HG03439 (cell line): Measurements from ENCODE around the gene GPR17.

Source experiments
- ATAC-seq: cut with Tn5 transposase; IDR thresholded peaks from one replicate; pipeline ENCODE4 v1.9.1; 2021; ENCODE audit warnings: mild to moderate bottlenecking, moderate library complexity; ENCODE audit not compliant: unreplicated experiment

Gene GPR17

GRCh38 chr2:127640082-127641072, 5.6 kb upstream of the GPR17 start:
- ATAC-seq: no peak

GRCh38 chr2:127641133-127641532, 4.8 kb upstream of the GPR17 start:
- no peak for ATAC-seq

GRCh38 chr2:127641846-127642507, 4.0 kb upstream of the GPR17 start:
- ATAC-seq: no peak

- no peak for ATAC-seq
Measured at GRCh38 chr2:127642706-127643438, 3.1 kb upstream of the GPR17 start.

- ATAC-seq: no peak
Measured at GRCh38 chr2:127643439-127644065, 2.4 kb upstream of the GPR17 start.

GRCh38 chr2:127644066-127645025, 1.6 kb upstream of the GPR17 start:
- no peak for ATAC-seq

GRCh38 chr2:127645026-127645394, 943 bp upstream of the GPR17 start:
- no peak for ATAC-seq

GRCh38 chr2:127646487-127647241, 711 bp downstream of the GPR17 start:
- no peak for ATAC-seq

GRCh38 chr2:127647242-127648190, 1.6 kb downstream of the GPR17 start:
- no peak for ATAC-seq

- ATAC-seq: no peak
Measured at GRCh38 chr2:127648321-127648720, 2.4 kb downstream of the GPR17 start.

GRCh38 chr2:127649100-127649611, 3.2 kb downstream of the GPR17 start:
- no peak for ATAC-seq

GRCh38 chr2:127649684-127650040, 3.7 kb downstream of the GPR17 start:
- peak; percentile 61 for ATAC-seq

GRCh38 chr2:127650041-127650784, 4.3 kb downstream of the GPR17 start:
- no peak for ATAC-seq

- ATAC-seq: no peak
Measured at GRCh38 chr2:127650785-127651380, 4.9 kb downstream of the GPR17 start.

- ATAC-seq: no peak
Measured at GRCh38 chr2:127651381-127651809, 5.4 kb downstream of the GPR17 start.

GRCh38 chr2:127651971-127652550, 6.1 kb downstream of the GPR17 start:
- ATAC-seq: no peak
